Endothelial cell of umbilical vein (primary cell): Measurements from ENCODE around the gene ST3GAL5.

ENCODE experiments used
- CTCF ChIP-seq, 2 donors: IDR thresholded peaks; 1 replicate in 1 of 2; 2 replicates in 1 of 2; pipeline ENCODE4 v1.5.1; 2011; ENCODE audit warnings: low read length in 2 of 2, mild to moderate bottlenecking in 2 of 2, moderate library complexity in 2 of 2, control low read depth in 1 of 2, inconsistent platforms in 1 of 2, low read depth in 1 of 2; ENCODE audit not compliant: insufficient read depth in 1 of 2; ENCODE audit errors: extremely low read depth in 1 of 2
- EZH2 ChIP-seq: IDR thresholded peaks from 2 replicates; pipeline ENCODE4 v1.6.1; 2012; ENCODE audit warnings: borderline replicate concordance, low read depth, mild to moderate bottlenecking, moderate library complexity, low read length, inconsistent platforms; ENCODE audit not compliant: severe bottlenecking
- POLR2A ChIP-seq: IDR thresholded peaks from 2 replicates; pipeline ENCODE4 v1.6.1; 2012; ENCODE audit warnings: low read depth, mild to moderate bottlenecking, control low read depth, low read length
- POLR2AphosphoS5 ChIP-seq: IDR thresholded peaks from 2 replicates; pipeline ENCODE4 v1.6.1; 2012; ENCODE audit warnings: low read depth, mild to moderate bottlenecking, control low read depth, low read length, moderate library complexity; ENCODE audit not compliant: insufficient read depth

DNA sequence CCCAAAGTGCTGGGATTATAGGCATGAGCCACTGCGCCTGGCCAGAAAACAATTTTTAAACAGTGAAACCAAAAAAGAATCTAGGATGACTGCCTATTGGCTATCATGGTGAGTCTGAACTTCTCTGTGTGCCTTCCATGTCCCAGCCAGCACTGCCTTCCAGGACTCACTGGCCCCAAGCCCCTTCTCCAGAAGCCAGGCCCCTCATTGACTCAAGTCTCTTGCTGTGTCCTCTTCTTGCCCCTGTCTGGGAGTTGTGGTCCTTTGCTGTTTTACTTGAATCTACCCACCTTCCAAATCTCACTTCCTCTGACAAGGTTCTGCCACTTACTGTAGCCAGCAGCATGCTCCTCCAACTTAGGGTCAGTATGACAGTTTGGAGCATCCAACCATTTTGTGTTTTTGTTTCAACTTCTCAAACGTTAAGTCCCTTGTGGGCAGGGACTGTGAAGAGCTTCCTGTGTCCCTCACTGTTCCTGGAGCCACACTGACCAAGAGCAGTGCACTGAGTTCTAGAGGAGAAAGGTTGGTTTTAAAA lies 41.7 kb downstream of the ST3GAL5 start:
- TF ChIP-seq CTCF (IDR thresholded peaks at IDR 0.05; ENCODE audit: extremely low read depth in 1 of 2, insufficient read depth in 1 of 2, low read depth in 1 of 2, low read length in 2 of 2) (no peak), POLR2A (no peak), EZH2 (no peak), POLR2AphosphoS5 (no peak)
